OCI-LY3 (cell line): ENCODE measurements around the gene PDZRN3.

Source experiments
- H2AFZ ChIP-seq: fragments of 200-600, 300-600 bp; shearing (Covaris generic); 2 replicates; pipeline ENCODE4 v1.6.0; 2014; ENCODE audit warnings: antibody characterized with exemption, low read depth, low read length
- H3K27ac ChIP-seq: fragments of 200-600, 300-600 bp; sonication (generic); 2 replicates; pipeline ENCODE4 v1.5.1; 2014; ENCODE audit warnings: mild to moderate bottlenecking, low read length, moderate library complexity, mixed read lengths
- H3K27me3 ChIP-seq: fragments of 200-600, 300-600 bp; sonication (generic); 2 replicates; pipeline ENCODE4 v1.6.1; 2014; ENCODE audit warnings: low read depth, low read length, mixed read lengths
- H3K36me3 ChIP-seq: fragments of 200-600, 300-600 bp; sonication (generic); replicated peaks from 2 replicates; pipeline ENCODE3; 2014; ENCODE audit warnings: low read depth, low read length, mixed read lengths
- H3K4me1 ChIP-seq: fragments of 300-600, 200-600 bp; sonication (generic); 2 replicates; pipeline ENCODE4 v1.6.1; 2014; ENCODE audit warnings: low read length, mixed read lengths
- H3K4me2 ChIP-seq: fragments of 200-600, 300-600 bp; sonication (generic); 2 replicates; pipeline ENCODE4 v1.6.1; 2014; ENCODE audit warnings: low read length, mixed read lengths
- H3K4me3 ChIP-seq: fragments of 300-600, 200-600 bp; sonication (generic); 2 replicates; pipeline ENCODE4 v1.5.1; 2014; ENCODE audit warnings: antibody characterized with exemption, mild to moderate bottlenecking, low read length, moderate library complexity
- H3K79me2 ChIP-seq: fragments of 300-600, 200-600 bp; shearing (Covaris generic); 2 replicates; pipeline ENCODE4 v1.6.1; 2014; ENCODE audit warnings: mild to moderate bottlenecking, low read length, mixed read lengths
- H3K9ac ChIP-seq: fragments of 300-600, 200-600 bp; shearing (Covaris generic); 2 replicates; pipeline ENCODE4 v1.6.0; 2014; ENCODE audit warnings: mild to moderate bottlenecking, low read length, moderate library complexity
- H3K9me3 ChIP-seq: fragments of 200-600, 300-600 bp; shearing (Covaris generic); 2 replicates; pipeline ENCODE4 v1.6.1; 2014; ENCODE audit warnings: low read length, mixed read lengths; ENCODE audit not compliant: insufficient read depth
- H4K20me1 ChIP-seq: fragments of 200-600, 300-600 bp; sonication (generic); 2 replicates; pipeline ENCODE4 v1.6.1; 2016; ENCODE audit warnings: low read length, mixed read lengths; ENCODE audit not compliant: insufficient read depth
- CTCF ChIP-seq: fragments of 200-600, 300-600 bp; sonication (generic); IDR thresholded peaks from 2 replicates; pipeline ENCODE4 v1.5.1; 2014; ENCODE audit warnings: antibody characterized with exemption, low read length, low read depth
- EZH2phosphoT487 ChIP-seq: fragments of 200-600 bp; shearing (Covaris generic); IDR thresholded peaks from 2 replicates; pipeline ENCODE4 v1.6.1; 2018; ENCODE audit warnings: antibody characterized with exemption, mixed run types, low read depth

PDZRN3 gene

GRCh38 chr3:73448041-73448440 is 176.7 kb downstream of the PDZRN3 start:
- TF ChIP-seq CTCF (no peak), EZH2phosphoT487 (no peak)
- H3K9ac ChIP-seq = peak overlapping the region; percentile 43; the same call in 1 of the 2 replicates
- H3K79me2 ChIP-seq = no peaks in the 10 kb centered on the region
- no peak overlapping the region for H2AFZ ChIP-seq
- H4K20me1 ChIP-seq = no peaks in the 10 kb centered on the region
- peak overlapping the region; percentile 63 for H3K4me3 ChIP-seq
- no peaks in the 10 kb centered on the region for H3K27me3 ChIP-seq
- peak overlapping the region; percentile 95 for H3K4me2 ChIP-seq
- no peaks in the 10 kb centered on the region for H3K36me3 ChIP-seq
- H3K9me3 ChIP-seq = no peaks in the 10 kb centered on the region
- H3K27ac ChIP-seq = peak overlapping the region; percentile 90
- H3K4me1 ChIP-seq = peaks cover 66% of the 10 kb centered on the region

- TF ChIP-seq CTCF = no peak
- no peak for TF ChIP-seq EZH2phosphoT487
- H3K79me2 ChIP-seq = no peaks in the 10 kb centered on the region
- no peak overlapping the region for H2AFZ ChIP-seq
- H3K36me3 ChIP-seq = no peaks in the 10 kb centered on the region
- no peak overlapping the region for H3K4me2 ChIP-seq
- H3K27ac ChIP-seq = no peak overlapping the region
- no peak overlapping the region for H3K9ac ChIP-seq
- H3K4me1 ChIP-seq = peaks cover 57% of the 10 kb centered on the region
- H3K9me3 ChIP-seq = no peaks in the 10 kb centered on the region
- H4K20me1 ChIP-seq = no peaks in the 10 kb centered on the region
- no peaks in the 10 kb centered on the region for H3K27me3 ChIP-seq
- no peak overlapping the region for H3K4me3 ChIP-seq
These were observed 177.6 kb downstream of the PDZRN3 start for GRCh38 chr3:73447111-73447510.

GRCh38 chr3:73446467-73447110 is 178.2 kb downstream of the PDZRN3 start:
- no peaks in the 10 kb centered on the region for H4K20me1 ChIP-seq
- H3K9ac ChIP-seq = no peak overlapping the region
- H3K27me3 ChIP-seq = no peaks in the 10 kb centered on the region
- no peak for TF ChIP-seq CTCF
- TF ChIP-seq EZH2phosphoT487 = no peak
- H3K4me3 ChIP-seq = no peak overlapping the region
- no peaks in the 10 kb centered on the region for H3K79me2 ChIP-seq
- H2AFZ ChIP-seq = no peak overlapping the region
- H3K4me2 ChIP-seq = no peak overlapping the region
- H3K4me1 ChIP-seq = peaks cover 52% of the 10 kb centered on the region
- no peak overlapping the region for H3K27ac ChIP-seq
- no peaks in the 10 kb centered on the region for H3K9me3 ChIP-seq
- no peaks in the 10 kb centered on the region for H3K36me3 ChIP-seq

DNA sequence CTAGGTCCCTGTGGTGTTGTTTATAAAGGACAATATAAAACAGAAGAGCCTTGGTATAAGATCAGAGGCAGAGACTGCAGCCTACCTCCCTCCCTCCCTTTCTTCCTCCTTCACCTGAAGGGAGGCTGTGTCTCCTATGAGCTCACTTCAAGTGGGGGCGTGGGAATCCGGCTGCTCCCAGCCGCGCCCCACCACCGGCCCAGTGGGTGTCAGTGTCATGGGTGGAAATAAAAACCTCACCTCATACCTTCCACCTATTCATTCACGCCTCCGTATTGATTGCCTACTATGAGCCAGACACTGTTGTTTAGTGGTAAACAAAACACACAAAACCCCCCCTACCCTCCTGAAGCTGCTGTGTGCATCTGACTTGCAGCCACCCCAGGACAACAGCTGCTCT is 181.9 kb downstream of the PDZRN3 start:
- Histone ChIP-seq H3K79me2 (no peaks in the 10 kb centered on the region), H2AFZ (no peak overlapping the region), H3K4me1 (peaks cover 16% of the 10 kb centered on the region), H3K4me2 (no peak overlapping the region), H3K9me3 (no peaks in the 10 kb centered on the region), H4K20me1 (no peaks in the 10 kb centered on the region), H3K9ac (no peak overlapping the region), H3K36me3 (no peaks in the 10 kb centered on the region), H3K4me3 (no peak overlapping the region), H3K27ac (no peak overlapping the region), H3K27me3 (no peaks in the 10 kb centered on the region)
- TF ChIP-seq EZH2phosphoT487 = no peak
- TF ChIP-seq CTCF = no peak
